HEK293 (cell line): ENCODE measurements around the gene METTL2A.
"Not testable (repeated sequence)": the region's sequence is repeated elsewhere in the genome, so short reads cannot be mapped to it uniquely, and the experiment has no call there.

ENCODE experiments used
- CTCF ChIA-PET: fragments of 350-600 bp; formaldehyde crosslinking; extraction: SDS; loops from one replicate; lab custom pipeline; 2021; ENCODE audit warnings: antibody characterized with exemption; lab: Yijun Ruan, JAX
- POLR2A ChIA-PET: fragments of 300-600 bp; formaldehyde crosslinking; extraction: SDS; loops from one replicate; lab custom pipeline; 2020; ENCODE audit warnings: antibody characterized with exemption, inconsistent platforms; lab: Yijun Ruan, JAX
- H3K27ac ChIP-seq: fragments of 200-500 bp; sonication (Bioruptor generic); 2 replicates; pipeline ENCODE4 v1.5.1; 2014; ENCODE audit warnings: low read depth, low read length, control low read depth, inconsistent platforms; ENCODE audit errors: extremely low read depth
- H3K36me3 ChIP-seq, 2 experiments: fragments of 200-500 bp in 1 of 2; sonication (Bioruptor generic) in 1 of 2; 1 replicate in 1 of 2; 2 replicates in 1 of 2; pipeline ENCODE4 v1.5.1; 2014 to 2017; ENCODE audit warnings: inconsistent platforms in 2 of 2, low read length in 2 of 2; ENCODE audit not compliant: control insufficient read depth in 2 of 2, insufficient read depth in 1 of 2
- H3K4me1 ChIP-seq: fragments of 200-500 bp; sonication (Bioruptor generic); 2 replicates; pipeline ENCODE4 v1.5.1; 2014; ENCODE audit warnings: mild to moderate bottlenecking, low read length, inconsistent platforms; ENCODE audit not compliant: control insufficient read depth, insufficient read depth
- H3K4me3 ChIP-seq: 2 replicates; pipeline ENCODE4 v1.5.1; 2011; ENCODE audit warnings: low read depth, mild to moderate bottlenecking, control low read depth, low read length, moderate library complexity
- H3K9me3 ChIP-seq: fragments of 200-500 bp; sonication (Bioruptor generic); 2 replicates; pipeline ENCODE4 v1.5.1; 2014; ENCODE audit warnings: low read depth, low read length, inconsistent platforms; ENCODE audit not compliant: control insufficient read depth, insufficient read depth
- PATZ1 ChIP-seq: fragments of 450-650 bp; formaldehyde crosslinking; IDR thresholded peaks from 2 replicates; pipeline ENCODE4 v1.5.1; 2016; ENCODE audit warnings: missing biosample characterization, missing genetic modification characterization
- SETDB1 ChIP-seq: IDR thresholded peaks from one replicate; pipeline ENCODE4 v1.6.1; 2017; ENCODE audit warnings: mild to moderate bottlenecking, low read length, moderate library complexity, mixed read lengths; ENCODE audit not compliant: insufficient read length
- ZBTB17 ChIP-seq: fragments of 450-650 bp; formaldehyde crosslinking; IDR thresholded peaks from 2 replicates; pipeline ENCODE4 v1.5.1; 2016; ENCODE audit warnings: missing biosample characterization, missing genetic modification characterization
- ZBTB20 ChIP-seq: fragments of 450-650 bp; formaldehyde crosslinking; IDR thresholded peaks from 2 replicates; pipeline ENCODE4 v1.5.1; 2016; ENCODE audit warnings: missing biosample characterization, missing genetic modification characterization
- ZNF121 ChIP-seq: fragments of 450-650 bp; formaldehyde crosslinking; IDR thresholded peaks from 2 replicates; pipeline ENCODE4 v1.5.1; 2016; ENCODE audit warnings: missing biosample characterization, missing genetic modification characterization
- ZNF146 ChIP-seq: fragments of 450-650 bp; formaldehyde crosslinking; IDR thresholded peaks from 2 replicates; pipeline ENCODE4 v1.5.1; 2016; ENCODE audit warnings: missing biosample characterization, missing genetic modification characterization

METTL2A gene

DNA sequence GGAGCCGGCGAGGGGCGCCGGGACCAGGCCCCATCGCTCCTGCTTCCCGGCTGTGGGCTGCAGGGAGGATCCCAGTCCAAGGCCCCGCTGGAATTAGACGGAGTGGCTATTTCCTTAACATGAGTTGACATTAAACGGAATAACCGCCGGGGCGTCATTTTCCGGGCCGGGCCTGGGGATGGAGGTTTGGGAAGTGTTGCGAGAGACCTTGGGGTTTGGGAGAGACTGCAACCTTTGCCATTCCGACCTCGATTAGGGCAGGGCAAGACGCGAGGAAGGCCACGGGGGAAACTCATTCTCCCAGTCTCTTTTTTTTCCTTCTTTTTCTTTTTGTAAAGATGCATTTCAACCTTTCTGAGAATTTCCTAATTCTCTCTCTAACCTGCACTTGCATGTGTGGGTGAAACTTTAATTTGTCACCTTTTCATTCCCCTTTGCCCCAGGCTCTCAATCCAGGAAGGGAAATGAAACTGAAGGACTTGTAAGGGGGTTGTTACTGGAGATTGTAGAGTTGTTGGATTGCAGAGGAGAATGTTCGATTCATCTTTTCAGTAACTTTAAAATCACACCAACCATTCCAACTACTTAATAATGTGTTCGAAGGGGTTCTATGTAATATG lies 56.1 kb downstream of the METTL2A start:
- Histone ChIP-seq H3K4me3 (peak overlapping the region; percentile 72), H3K36me3 (peaks cover 15 to 35% of the 10 kb centered on the region in 2 experiments; a peak in 2 of 3 replicates), H3K27ac (peak overlapping the region; percentile 84)
- H3K9me3 ChIP-seq, CTCF ChIA-PET, H3K4me1 ChIP-seq: not testable (repeated sequence)
- TF ChIP-seq ZBTB17 (peak; percentile 71), ZBTB20 (tag by site-specific recombination) (peak; percentile 58; the same call in 1 of the 2 replicates), PATZ1 (0 out of 2 replicates have a peak, but pooled peaks have one; percentile 8)
- POLR2A ChIA-PET, result interaction anchor here (0.6 kb wide), 1 partner anchor 154 kb away, joined by 3 read pairs; no protein-coding TSS in a partner anchor

DNA sequence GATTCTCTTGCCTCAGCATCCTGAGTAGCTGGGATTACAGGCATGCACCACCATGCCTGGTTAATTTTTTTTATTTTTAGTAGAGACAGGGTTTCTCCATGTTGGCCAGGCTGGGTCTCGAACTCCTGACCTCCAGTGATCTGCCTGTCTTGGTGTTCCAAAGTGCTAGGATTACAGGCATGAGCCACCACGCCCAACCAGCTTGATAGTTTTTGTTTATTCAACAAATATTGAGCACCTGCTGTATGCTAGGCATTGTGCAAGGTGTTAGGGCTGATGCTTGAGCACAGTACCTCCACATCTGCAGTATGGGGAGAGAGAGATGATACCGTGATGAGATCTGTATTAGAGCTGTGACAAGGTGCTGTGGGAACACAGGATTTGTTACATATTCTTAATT lies 58.9 kb downstream of the METTL2A start:
- H3K9me3 ChIP-seq, H3K4me3 ChIP-seq, H3K4me1 ChIP-seq, H3K27ac ChIP-seq, POLR2A ChIA-PET, CTCF ChIA-PET: not testable (repeated sequence)
- peaks cover 21 to 46% of the 10 kb centered on the region in 2 experiments; a peak in 2 of 3 replicates for H3K36me3 ChIP-seq

GRCh38 chr17:62490990-62491389 lies 67.3 kb downstream of the METTL2A start:
- H3K27ac ChIP-seq, CTCF ChIA-PET, H3K4me3 ChIP-seq, H3K9me3 ChIP-seq, H3K4me1 ChIP-seq, POLR2A ChIA-PET: not testable (repeated sequence)
- peaks cover 15 to 16% of the 10 kb centered on the region in 2 experiments for H3K36me3 ChIP-seq

DNA sequence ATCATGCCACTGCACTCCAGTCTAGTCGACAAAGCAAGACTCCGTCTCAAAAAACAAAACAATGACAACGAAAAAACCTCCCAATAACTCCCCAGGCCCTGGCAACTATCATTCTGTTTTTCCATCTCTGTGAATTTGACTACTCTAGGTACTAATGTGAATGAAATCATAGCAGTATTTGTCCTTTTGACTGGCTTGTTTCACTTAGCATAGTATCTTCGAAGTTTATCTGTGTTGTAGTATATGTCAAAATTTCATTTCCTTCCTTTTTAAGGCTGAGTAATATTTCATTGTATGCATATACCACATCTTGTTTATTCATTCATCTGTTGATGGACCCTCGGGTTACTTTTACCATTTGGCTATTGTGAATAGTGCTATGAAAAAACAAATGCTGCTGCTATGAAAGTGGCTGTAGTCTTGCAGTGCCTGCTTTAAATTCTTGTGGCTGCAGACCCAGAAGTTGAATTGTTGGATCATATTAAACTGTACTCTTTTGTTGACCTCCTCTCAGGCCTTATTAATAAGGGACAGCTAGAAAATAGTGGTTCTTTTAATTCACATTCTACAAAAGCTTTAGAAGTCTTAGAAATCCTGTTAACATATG lies 69.5 kb downstream of the METTL2A start:
- CTCF ChIA-PET, H3K4me3 ChIP-seq, H3K4me1 ChIP-seq, H3K27ac ChIP-seq, H3K9me3 ChIP-seq, POLR2A ChIA-PET: not testable (repeated sequence)
- peak; percentile 53 for TF ChIP-seq SETDB1
- TF ChIP-seq ZNF146 (tag by site-specific recombination), result peak; percentile 73
- peaks cover 9 to 10% of the 10 kb centered on the region in 2 experiments for H3K36me3 ChIP-seq

DNA sequence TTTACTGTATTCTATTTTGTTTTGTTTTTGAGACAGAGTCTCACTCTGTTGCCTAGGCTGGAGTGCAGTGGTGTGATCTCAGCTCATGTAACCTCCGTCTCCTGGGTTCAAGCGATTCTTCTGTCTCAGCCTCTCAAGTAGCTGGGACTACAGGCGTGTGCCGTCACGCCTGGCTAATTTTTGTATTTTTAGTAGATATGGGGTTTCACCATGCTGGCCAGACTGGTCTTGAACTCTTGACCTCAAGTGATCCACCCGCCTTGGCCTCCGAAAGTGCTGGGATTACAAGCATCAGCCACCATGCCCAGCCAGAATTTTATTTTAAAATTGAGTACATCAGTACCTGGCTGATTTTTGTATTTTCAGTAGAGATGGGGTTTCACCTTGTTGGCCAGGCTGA lies 70.4 kb downstream of the METTL2A start:
- H3K27ac ChIP-seq, CTCF ChIA-PET, H3K4me3 ChIP-seq, H3K36me3 ChIP-seq, H3K4me1 ChIP-seq, H3K9me3 ChIP-seq, POLR2A ChIA-PET: not testable (repeated sequence)
- peak; percentile 30; the same call in 1 of the 2 replicates for TF ChIP-seq ZNF121 (tag by site-specific recombination)

- H3K27ac ChIP-seq, H3K36me3 ChIP-seq, H3K9me3 ChIP-seq, H3K4me1 ChIP-seq, CTCF ChIA-PET, H3K4me3 ChIP-seq: not testable (repeated sequence)
- POLR2A ChIA-PET, result interaction anchor here (0.7 kb wide), 1 partner anchor 10 kb away, joined by 3 read pairs; no protein-coding TSS in a partner anchor
Measured at GRCh38 chr17:62496344-62496743, 72.6 kb downstream of the METTL2A start.

DNA sequence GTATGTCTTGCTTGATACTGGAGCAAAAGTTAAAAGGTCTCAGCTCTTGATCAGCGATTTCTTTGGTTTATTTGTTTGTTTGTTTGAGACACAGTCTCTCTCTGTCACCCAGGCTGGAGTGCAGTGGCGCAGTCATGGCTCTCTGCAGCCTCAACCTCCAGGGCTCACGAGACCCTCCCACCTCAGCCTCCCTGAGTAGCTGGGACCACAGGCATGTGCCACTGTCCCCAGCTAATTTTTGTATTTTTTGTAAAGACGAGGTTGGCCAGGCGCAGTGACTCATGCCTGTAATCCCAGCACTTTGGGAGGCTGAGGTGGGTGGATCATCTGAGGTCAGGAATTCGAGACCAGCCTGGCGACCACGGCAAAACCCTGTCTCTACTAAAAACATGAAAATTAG lies 75.1 kb downstream of the METTL2A start:
- POLR2A ChIA-PET, H3K27ac ChIP-seq: not testable (repeated sequence)
- CTCF ChIA-PET, result interaction anchor here (1.6 kb wide), 1 partner anchor 77 kb away, joined by 5 read pairs; no protein-coding TSS in a partner anchor

More for the DNA sequence above, 75.1 kb downstream of the METTL2A start:
- H3K36me3 ChIP-seq, H3K9me3 ChIP-seq, H3K4me3 ChIP-seq, H3K4me1 ChIP-seq: not testable (repeated sequence)
